Adipocyte (in vitro differentiated cells): ENCODE measurements around the gene PKP4.

Source experiments
- DNase-seq: peaks from one replicate; pipeline ENCODE4 v3.0.0-alpha.2; 2015; ENCODE audit warnings: low read depth
- H3K27me3 ChIP-seq: replicated peaks from 2 replicates; pipeline ENCODE4 v1.7.0; 2013; ENCODE audit warnings: mild to moderate bottlenecking, low read length, moderate library complexity; ENCODE audit not compliant: control insufficient read depth, insufficient read depth
- H3K36me3 ChIP-seq: 2 replicates; pipeline ENCODE4 v1.7.0; 2013; ENCODE audit warnings: low read length, mild to moderate bottlenecking, moderate library complexity; ENCODE audit not compliant: control insufficient read depth, insufficient read depth, severe bottlenecking
- H3K4me1 ChIP-seq: 2 replicates; pipeline ENCODE4 v1.7.0; 2013; ENCODE audit warnings: mild to moderate bottlenecking, low read length, moderate library complexity; ENCODE audit not compliant: control insufficient read depth, insufficient read depth
- H3K4me3 ChIP-seq: 2 replicates; pipeline ENCODE4 v1.7.0; 2013; ENCODE audit warnings: mild to moderate bottlenecking, low read length, moderate library complexity
- H3K9ac ChIP-seq: 2 replicates; pipeline ENCODE4 v1.7.0; 2013; ENCODE audit warnings: mild to moderate bottlenecking, low read length, moderate library complexity
- H3K9me3 ChIP-seq: 2 replicates; pipeline ENCODE4 v1.7.0; 2013; ENCODE audit warnings: mild to moderate bottlenecking, low read length, moderate library complexity; ENCODE audit not compliant: control insufficient read depth

PKP4 gene

DNA sequence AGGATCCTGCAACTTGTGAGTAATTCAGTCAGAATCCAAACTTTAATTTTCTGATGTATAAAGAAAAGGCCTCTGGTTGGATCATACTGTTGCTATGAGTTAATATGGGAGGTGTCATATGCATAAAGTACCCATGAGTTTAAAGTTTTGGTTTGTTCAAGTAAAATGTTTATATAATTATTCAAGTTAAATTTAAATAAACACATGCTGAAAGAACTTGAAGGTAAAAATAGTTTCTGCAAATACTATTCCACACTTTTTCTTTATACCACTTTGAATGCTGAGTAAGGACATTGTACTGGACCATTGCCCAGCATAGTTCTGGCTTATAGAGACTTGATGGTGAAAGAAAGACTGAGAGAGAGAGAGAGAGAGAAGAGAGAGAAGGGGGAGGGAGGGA lies 30.7 kb downstream of the PKP4 start:
- DNase-seq = peak; percentile 75
- H3K27me3 ChIP-seq = no peaks in the 10 kb centered on the region
- peak overlapping the region; percentile 43 for H3K4me3 ChIP-seq
- no peak overlapping the region for H3K9ac ChIP-seq
- H3K9me3 ChIP-seq = no peaks in the 10 kb centered on the region
- peaks cover 20% of the 10 kb centered on the region for H3K4me1 ChIP-seq
- no peaks in the 10 kb centered on the region for H3K36me3 ChIP-seq

DNA sequence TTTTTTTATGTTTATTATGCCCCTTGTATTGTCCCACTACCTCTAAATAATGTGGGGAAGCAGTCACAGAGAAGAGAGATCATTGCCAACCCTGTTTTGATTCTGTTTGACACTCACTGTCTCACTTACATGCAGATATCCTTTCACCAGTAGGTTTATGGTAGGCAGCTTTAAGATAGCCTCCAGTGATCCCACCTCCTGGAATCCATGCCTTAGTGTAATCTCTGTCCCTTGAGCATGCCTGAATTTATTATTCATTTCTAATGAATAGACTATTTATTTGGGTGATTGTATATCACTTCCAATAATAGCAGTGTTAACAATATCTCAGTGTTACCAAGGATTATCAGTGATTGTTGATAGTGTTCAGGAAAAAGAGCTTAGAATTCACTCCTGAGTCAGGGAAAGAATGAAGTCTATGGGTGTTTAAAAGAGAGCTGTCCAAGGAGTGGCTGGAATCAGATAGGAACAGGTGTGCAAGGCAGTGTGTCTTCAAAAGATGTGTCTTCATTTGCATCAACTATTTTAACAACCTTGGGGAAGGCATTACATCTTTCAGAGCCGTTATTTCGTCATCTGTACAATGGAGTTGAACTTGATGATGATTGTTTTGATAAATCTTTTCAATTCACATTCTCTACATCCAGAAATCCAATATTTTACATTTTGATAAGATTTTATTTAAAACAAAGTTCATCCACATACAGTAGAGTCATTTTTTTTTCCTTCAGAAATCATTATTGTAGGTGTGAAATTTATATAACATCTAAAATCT lies 31.9 kb downstream of the PKP4 start:
- Histone ChIP-seq H3K9ac (no peak overlapping the region), H3K9me3 (no peaks in the 10 kb centered on the region), H3K4me1 (peaks cover 20% of the 10 kb centered on the region), H3K4me3 (no peak overlapping the region), H3K36me3 (no peaks in the 10 kb centered on the region), H3K27me3 (no peaks in the 10 kb centered on the region)
- no peak for DNase-seq

DNA sequence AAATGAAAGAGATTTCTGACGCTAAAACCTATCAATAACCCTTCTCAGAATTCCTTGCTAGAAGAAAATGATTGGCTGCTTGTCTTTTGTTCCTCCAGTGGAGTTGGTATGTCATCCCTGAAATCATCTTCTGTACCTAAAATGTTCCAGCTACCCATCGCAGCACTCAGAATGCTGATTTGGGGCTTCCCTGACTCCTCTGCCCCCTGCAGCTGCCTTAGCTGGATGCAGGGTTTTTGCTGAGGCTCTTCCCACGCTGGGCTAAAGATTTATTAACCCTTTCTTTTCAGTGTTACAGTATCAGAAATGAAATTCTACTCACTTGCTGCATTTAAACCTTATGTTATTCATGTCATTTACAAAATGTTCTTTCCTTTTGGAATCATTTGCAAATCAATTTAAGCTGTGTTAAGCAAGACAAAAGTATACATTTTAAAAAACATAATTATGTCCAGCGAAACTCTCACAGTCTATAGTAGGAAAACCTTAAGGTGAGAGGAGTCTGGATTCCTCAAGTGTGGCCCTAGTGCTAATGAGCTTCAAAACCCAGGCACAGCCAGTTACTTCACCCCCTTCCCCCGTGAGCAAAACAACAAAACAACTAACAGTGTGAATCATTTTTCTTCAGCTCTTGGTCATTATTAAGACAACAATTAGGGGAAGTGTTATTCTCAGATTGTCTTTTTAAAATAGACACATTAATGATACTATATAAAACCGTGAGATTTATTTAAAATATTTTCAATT lies 32.8 kb downstream of the PKP4 start:
- no peaks in the 10 kb centered on the region for H3K9me3 ChIP-seq
- H3K27me3 ChIP-seq = no peaks in the 10 kb centered on the region
- no peak overlapping the region for H3K4me3 ChIP-seq
- H3K4me1 ChIP-seq = peaks cover 20% of the 10 kb centered on the region
- no peaks in the 10 kb centered on the region for H3K36me3 ChIP-seq
- DNase-seq = no peak
- H3K9ac ChIP-seq = no peak overlapping the region

DNA sequence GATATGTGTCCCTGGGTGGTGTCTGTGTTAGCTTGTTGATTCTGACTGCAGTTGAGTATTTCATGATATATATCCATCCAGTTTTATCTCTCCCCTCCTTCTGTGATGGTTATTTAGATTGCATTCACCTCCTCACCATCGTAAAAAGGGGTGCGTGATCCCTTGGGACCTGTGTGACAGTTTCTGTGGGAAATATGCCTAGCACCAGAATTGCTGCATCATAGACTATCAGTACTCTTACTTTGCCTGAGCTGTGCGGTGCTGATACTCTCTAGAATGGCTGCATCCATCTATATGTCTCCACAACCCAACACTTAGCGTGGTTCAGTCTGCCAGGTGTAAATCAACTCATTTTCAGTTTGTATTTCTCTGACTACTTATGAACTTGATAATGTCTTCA lies 34.3 kb downstream of the PKP4 start:
- H3K4me1 ChIP-seq = peaks cover 20% of the 10 kb centered on the region
- no peak overlapping the region for H3K4me3 ChIP-seq
- no peaks in the 10 kb centered on the region for H3K27me3 ChIP-seq
- H3K36me3 ChIP-seq = no peaks in the 10 kb centered on the region
- no peak for DNase-seq
- no peak overlapping the region for H3K9ac ChIP-seq
- no peaks in the 10 kb centered on the region for H3K9me3 ChIP-seq

DNA sequence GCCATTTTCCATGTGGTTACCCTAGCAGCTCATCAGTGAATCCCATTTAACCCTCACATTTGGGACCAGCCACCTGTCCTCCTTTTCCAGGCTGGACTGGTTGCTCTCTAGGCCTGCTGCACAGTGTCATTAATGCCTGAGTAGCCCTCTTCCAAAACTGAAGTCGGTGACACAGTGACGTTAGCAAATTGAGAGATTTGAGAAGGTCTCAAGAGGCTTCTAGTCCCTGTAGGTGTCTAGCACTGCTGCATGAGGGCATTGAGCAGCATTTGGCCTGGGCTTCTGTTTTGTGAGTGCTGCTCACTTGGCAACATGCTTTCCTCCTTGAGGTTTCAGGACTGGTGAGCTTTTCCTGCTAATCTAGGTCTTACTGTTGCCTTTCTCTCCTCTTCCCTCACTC lies 36.7 kb downstream of the PKP4 start:
- no peak for DNase-seq
- H3K27me3 ChIP-seq = no peaks in the 10 kb centered on the region
- H3K9ac ChIP-seq = no peak overlapping the region
- H3K9me3 ChIP-seq = no peaks in the 10 kb centered on the region
- H3K4me1 ChIP-seq = peaks cover 4% of the 10 kb centered on the region
- H3K36me3 ChIP-seq = no peaks in the 10 kb centered on the region
- no peak overlapping the region for H3K4me3 ChIP-seq

DNA sequence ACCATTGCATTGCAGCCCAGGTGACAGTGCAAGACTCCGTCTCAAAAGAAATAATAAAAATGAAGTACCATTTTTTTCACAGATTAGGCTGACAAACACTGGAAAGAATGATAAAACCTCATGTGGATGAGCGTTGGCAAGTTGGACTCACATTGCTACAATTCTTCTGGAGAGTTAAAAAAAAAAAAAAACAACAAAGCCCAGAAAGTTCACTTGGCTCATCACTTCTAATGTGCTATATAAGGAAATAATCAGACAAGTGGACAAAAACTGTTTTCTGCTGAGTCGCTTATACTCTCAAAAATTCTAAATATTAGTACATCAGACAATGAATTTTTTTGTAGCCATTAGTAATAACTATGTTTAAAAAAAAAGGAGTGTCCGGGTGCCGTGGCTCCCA lies 38.4 kb downstream of the PKP4 start:
- H3K4me3 ChIP-seq = no peak overlapping the region
- DNase-seq = peak; percentile 64
- H3K4me1 ChIP-seq = peaks cover 8% of the 10 kb centered on the region
- H3K9ac ChIP-seq = no peak overlapping the region
- H3K27me3 ChIP-seq = no peaks in the 10 kb centered on the region
- no peaks in the 10 kb centered on the region for H3K9me3 ChIP-seq
- no peaks in the 10 kb centered on the region for H3K36me3 ChIP-seq

DNA sequence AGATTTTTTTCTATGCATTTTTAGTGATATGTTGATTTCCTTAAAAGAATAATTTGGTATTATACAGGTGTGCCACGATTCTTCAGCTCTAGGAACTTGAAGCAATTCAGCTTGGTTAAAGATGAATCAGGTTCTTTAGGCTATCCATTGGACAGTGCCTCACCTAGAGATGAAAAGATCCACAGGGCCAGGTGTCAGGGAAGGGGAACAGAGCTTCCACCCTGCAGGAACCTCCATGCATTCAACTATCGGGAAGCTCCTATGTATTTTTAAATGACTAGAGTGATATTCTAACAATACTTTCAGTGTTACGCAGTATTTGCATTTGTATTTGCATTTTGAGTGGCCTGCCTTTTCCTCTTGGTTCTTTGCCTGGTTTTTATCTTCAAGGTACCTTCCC lies 40.2 kb downstream of the PKP4 start:
- H3K27me3 ChIP-seq = no peaks in the 10 kb centered on the region
- no peaks in the 10 kb centered on the region for H3K36me3 ChIP-seq
- peaks cover 8% of the 10 kb centered on the region for H3K4me1 ChIP-seq
- H3K9ac ChIP-seq = no peak overlapping the region
- DNase-seq = no peak
- H3K4me3 ChIP-seq = no peak overlapping the region
- H3K9me3 ChIP-seq = no peaks in the 10 kb centered on the region

DNA sequence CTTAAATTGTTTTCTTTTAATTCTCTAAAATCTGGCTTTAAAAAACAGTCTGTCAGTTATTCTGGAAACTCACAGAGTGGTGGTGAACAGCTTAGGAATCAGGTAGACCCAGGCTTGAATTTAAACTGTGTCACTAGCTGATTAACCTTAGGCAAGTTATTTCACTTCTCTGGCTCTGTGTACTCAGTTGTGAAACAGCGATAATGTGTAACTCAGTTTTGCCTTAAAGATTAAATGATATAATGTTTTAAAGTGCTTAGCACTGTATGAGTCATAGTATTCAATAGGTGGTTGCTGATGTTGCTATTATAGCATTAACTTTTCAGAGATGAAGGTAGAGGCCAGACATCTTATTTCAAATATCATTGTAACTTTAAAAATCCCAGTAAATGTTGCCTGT lies 40.7 kb downstream of the PKP4 start:
- DNase-seq = peak; percentile 31
- H3K4me3 ChIP-seq = no peak overlapping the region
- H3K4me1 ChIP-seq = peaks cover 10% of the 10 kb centered on the region
- no peaks in the 10 kb centered on the region for H3K27me3 ChIP-seq
- no peaks in the 10 kb centered on the region for H3K9me3 ChIP-seq
- H3K9ac ChIP-seq = no peak overlapping the region
- no peaks in the 10 kb centered on the region for H3K36me3 ChIP-seq

DNA sequence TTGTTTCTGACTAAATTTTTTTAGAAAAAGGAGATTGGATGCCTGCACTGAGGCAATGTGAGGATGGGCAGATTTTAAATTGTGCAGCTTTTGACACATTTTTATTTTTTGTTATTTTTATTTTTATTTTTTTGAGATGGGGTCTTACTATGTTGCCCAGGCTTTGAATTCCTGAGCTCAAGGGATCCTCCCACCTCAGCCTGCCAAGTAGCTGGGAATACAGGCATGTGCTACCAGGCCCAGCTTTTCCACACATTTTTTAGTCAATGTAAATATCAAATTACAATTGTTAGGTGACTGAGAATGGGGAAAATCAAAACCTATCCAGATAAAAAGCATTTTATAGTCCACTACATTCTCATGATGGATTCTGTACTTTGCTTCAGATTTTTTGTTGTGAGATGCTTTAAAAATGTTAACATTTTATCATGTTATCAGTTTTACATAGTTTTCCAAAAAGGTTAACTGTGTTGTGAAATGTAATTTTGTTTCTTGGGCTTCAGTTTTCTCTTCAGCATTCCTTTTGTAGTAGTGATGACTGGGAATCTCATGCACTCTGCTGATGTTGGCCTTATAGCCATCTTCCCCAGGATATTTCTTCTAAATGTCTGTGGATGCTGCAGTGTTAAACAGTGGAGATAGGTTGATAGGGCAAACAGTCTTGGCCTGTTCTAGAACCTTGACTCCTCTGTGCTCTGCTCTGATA lies 41.4 kb downstream of the PKP4 start:
- peaks cover 17% of the 10 kb centered on the region for H3K4me1 ChIP-seq
- DNase-seq = peak; percentile 46

DNA sequence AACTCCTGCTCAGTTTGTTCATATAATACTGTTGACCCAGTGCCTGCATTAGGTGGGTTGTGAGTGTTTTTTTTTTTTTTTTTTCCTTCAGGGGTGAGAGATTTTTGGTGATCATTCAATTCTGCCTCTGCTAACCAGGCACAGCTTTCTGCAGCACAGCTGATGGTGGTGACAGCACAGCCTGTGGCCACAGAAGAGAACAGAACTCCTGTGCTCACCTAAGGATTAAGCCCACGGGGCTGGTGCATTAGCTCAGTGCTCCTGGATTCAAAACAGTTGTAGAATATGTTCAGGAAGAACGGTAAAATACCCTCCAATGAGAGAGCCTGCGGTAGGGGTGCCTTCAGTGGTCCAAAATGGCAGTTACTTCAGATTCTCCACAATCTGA lies 42.0 kb downstream of the PKP4 start:
- Histone ChIP-seq H3K36me3 (no peaks in the 10 kb centered on the region), H3K4me1 (peaks cover 17% of the 10 kb centered on the region), H3K9me3 (no peaks in the 10 kb centered on the region), H3K4me3 (no peak overlapping the region), H3K27me3 (no peaks in the 10 kb centered on the region), H3K9ac (no peak overlapping the region)
- DNase-seq = no peak

More for the DNA sequence above, 41.4 kb downstream of the PKP4 start:
- Histone ChIP-seq H3K27me3 (no peaks in the 10 kb centered on the region), H3K4me3 (no peak overlapping the region), H3K9me3 (no peaks in the 10 kb centered on the region), H3K9ac (no peak overlapping the region), H3K36me3 (no peaks in the 10 kb centered on the region)

DNA sequence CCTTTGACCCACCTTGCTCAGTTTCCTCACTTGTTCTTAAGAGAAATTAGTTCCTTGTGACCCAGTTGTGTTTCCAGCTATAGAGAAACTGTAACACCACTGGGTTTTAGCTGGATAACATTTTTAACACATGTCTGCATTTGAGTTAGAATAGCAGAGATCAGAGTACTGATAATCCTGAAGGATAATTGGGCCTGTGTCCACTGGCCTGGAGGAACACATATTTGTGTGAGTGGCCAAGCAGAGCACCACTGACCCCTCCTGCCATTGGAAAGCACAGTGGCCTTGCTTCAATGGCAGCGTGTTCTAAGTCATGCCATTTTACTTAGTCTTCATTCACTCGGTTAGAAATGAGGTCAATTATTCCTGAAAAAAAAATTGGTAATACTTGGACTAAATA lies 42.6 kb downstream of the PKP4 start:
- Histone ChIP-seq H3K9ac (no peak overlapping the region), H3K4me3 (no peak overlapping the region), H3K36me3 (no peaks in the 10 kb centered on the region), H3K27me3 (no peaks in the 10 kb centered on the region), H3K9me3 (no peaks in the 10 kb centered on the region), H3K4me1 (peaks cover 17% of the 10 kb centered on the region)
- no peak for DNase-seq
